IMR-90 (cell line): ENCODE data around the gene ADCY9. TPM values are rescaled to one million over a fixed set of nuclear protein-coding genes. Genes with fewer than 3 reads are reported as not detected.

Experiments
- ATAC-seq: fragments of 200-7000 bp; cut with Tn5 transposase; 2 replicates; pipeline ENCODE4 v1.9.1; 2020; ENCODE audit warnings: low read depth, mild to moderate bottlenecking, moderate library complexity
- BruUV-seq: library from RNA; stranded (reverse); fragments of 400-500 nt; replicated peaks from 2 replicates; lab custom pipeline; 2021; lab: Mats Ljungman, UMichigan
- CTCF ChIA-PET: fragments of 300-600 bp; formaldehyde crosslinking; extraction: SDS; loops from one replicate; lab custom pipeline; 2021; ENCODE audit warnings: antibody characterized with exemption; lab: Yijun Ruan, JAX
- POLR2A ChIA-PET: fragments of 300-600 bp; sonication (Branson Sonifier 250); formaldehyde crosslinking; loops from one replicate; lab custom pipeline; 2022; ENCODE audit warnings: antibody characterized with exemption; ENCODE audit not compliant: unreplicated experiment; lab: Charles Lee
- DNase-seq: peaks from one replicate; pipeline ENCODE4 v3.0.0; 2013
- H2AFZ ChIP-seq: replicated peaks from 2 replicates; pipeline ENCODE3; 2013; ENCODE audit warnings: low read length, mild to moderate bottlenecking; ENCODE audit not compliant: poor library complexity
- H2AK5ac ChIP-seq: 2 replicates; pipeline ENCODE4 v1.6.1; 2013; ENCODE audit warnings: low read depth, low read length, inconsistent platforms
- H2AK9ac ChIP-seq: replicated peaks from 2 replicates; pipeline ENCODE3; 2013; ENCODE audit warnings: mild to moderate bottlenecking, low read depth, low read length, moderate library complexity; ENCODE audit not compliant: poor library complexity
- H2BK120ac ChIP-seq: 2 replicates; pipeline ENCODE4 v1.6.1; 2013; ENCODE audit warnings: low read depth, low read length, inconsistent platforms
- H2BK15ac ChIP-seq: 3 replicates; pipeline ENCODE4 v1.6.1; 2013; ENCODE audit warnings: low read depth, low read length, inconsistent platforms
- H2BK20ac ChIP-seq: 2 replicates; pipeline ENCODE4 v1.6.1; 2013; ENCODE audit warnings: low read depth, mild to moderate bottlenecking, inconsistent platforms, low read length, moderate library complexity
- H2BK5ac ChIP-seq: 2 replicates; pipeline ENCODE4 v1.6.1; 2013; ENCODE audit warnings: mild to moderate bottlenecking, low read depth, low read length, inconsistent platforms; ENCODE audit not compliant: poor library complexity, severe bottlenecking
- H3K14ac ChIP-seq: replicated peaks from 2 replicates; pipeline ENCODE4 v1.6.1; 2013; ENCODE audit warnings: low read depth, low read length, inconsistent platforms
- H3K18ac ChIP-seq: 2 replicates; pipeline ENCODE4 v1.6.1; 2013; ENCODE audit warnings: low read depth, low read length, control low read depth
- H3K23ac ChIP-seq: 2 replicates; pipeline ENCODE4 v1.6.1; 2013; ENCODE audit warnings: low read depth, low read length, inconsistent platforms
- H3K27ac ChIP-seq: 2 replicates; pipeline ENCODE4 v1.5.1; 2013; ENCODE audit warnings: mild to moderate bottlenecking, control low read depth, low read length; ENCODE audit not compliant: insufficient read depth
- H3K27me3 ChIP-seq: 2 replicates; pipeline ENCODE4 v1.6.1; 2013; ENCODE audit warnings: low read length; ENCODE audit not compliant: control insufficient read depth, insufficient read depth
- H3K36me3 ChIP-seq: 2 replicates; pipeline ENCODE4 v1.6.1; 2013; ENCODE audit warnings: low read length, mixed read lengths; ENCODE audit not compliant: control insufficient read depth, insufficient read depth
- H3K4ac ChIP-seq: 2 replicates; pipeline ENCODE4 v1.6.1; 2013; ENCODE audit warnings: low read depth, low read length, inconsistent platforms
- H3K4me1 ChIP-seq: 2 replicates; pipeline ENCODE4 v1.6.1; 2013; ENCODE audit warnings: low read length, mixed read lengths; ENCODE audit not compliant: control insufficient read depth, insufficient read depth
- H3K4me2 ChIP-seq: 2 replicates; pipeline ENCODE4 v1.6.1; 2013; ENCODE audit warnings: low read depth, mild to moderate bottlenecking, control low read depth, low read length, moderate library complexity
- H3K4me3 ChIP-seq: 2 replicates; pipeline ENCODE4 v1.5.1; 2013; ENCODE audit warnings: low read depth, mild to moderate bottlenecking, control low read depth, low read length, moderate library complexity; ENCODE audit not compliant: insufficient read depth
- H3K56ac ChIP-seq: 2 replicates; pipeline ENCODE4 v1.6.1; 2013; ENCODE audit warnings: low read length, inconsistent platforms; ENCODE audit not compliant: insufficient read depth; ENCODE audit errors: extremely low read depth
- H3K79me1 ChIP-seq, 2 experiments: 2 replicates each; pipeline ENCODE4 v1.6.1; 2013; ENCODE audit warnings: low read length in 2 of 2, inconsistent platforms in 1 of 2, low read depth in 1 of 2
- H3K9ac ChIP-seq: 2 replicates; pipeline ENCODE4 v1.6.1; 2013; ENCODE audit warnings: low read depth, low read length, control low read depth
- H3K9me1 ChIP-seq: 2 replicates; pipeline ENCODE4 v1.6.1; 2013; ENCODE audit warnings: low read length, inconsistent platforms; ENCODE audit not compliant: insufficient read depth
- H3K9me3 ChIP-seq: 2 replicates; pipeline ENCODE4 v1.6.1; 2013; ENCODE audit warnings: low read length; ENCODE audit not compliant: control insufficient read depth, insufficient read depth
- H4K20me1 ChIP-seq: 2 replicates; pipeline ENCODE4 v1.6.1; 2013; ENCODE audit warnings: low read length, inconsistent platforms; ENCODE audit not compliant: insufficient read depth
- H4K5ac ChIP-seq: 2 replicates; pipeline ENCODE4 v1.6.1; 2013; ENCODE audit warnings: mild to moderate bottlenecking, low read depth, low read length, control low read depth
- H4K8ac ChIP-seq, 2 experiments: 2 replicates each; pipeline ENCODE4 v1.6.1; 2013; ENCODE audit warnings: low read depth in 2 of 2, low read length in 2 of 2, control low read depth in 1 of 2, inconsistent platforms in 1 of 2
- H4K91ac ChIP-seq: 2 replicates; pipeline ENCODE4 v1.6.1; 2013; ENCODE audit warnings: low read depth, low read length, inconsistent platforms; ENCODE audit not compliant: insufficient read depth
- BHLHE40 ChIP-seq: fragments of 150-350 bp; IDR thresholded peaks from 2 replicates; pipeline ENCODE4 v1.6.1; 2016; ENCODE audit warnings: mild to moderate bottlenecking, low read depth, low read length
- CEBPB ChIP-seq: IDR thresholded peaks from 2 replicates; pipeline ENCODE4 v1.6.1; 2012; ENCODE audit warnings: low read depth, low read length, improper control_type of control experiment
- CHD1 ChIP-seq: IDR thresholded peaks from 2 replicates; pipeline ENCODE4 v1.6.1; 2012; ENCODE audit warnings: low read depth, low read length, improper control_type of control experiment
- MAFK ChIP-seq: IDR thresholded peaks from 2 replicates; pipeline ENCODE4 v1.6.1; 2012; ENCODE audit warnings: low read depth, low read length, improper control_type of control experiment
- MXI1 ChIP-seq: IDR thresholded peaks from 2 replicates; pipeline ENCODE4 v1.6.1; 2012; ENCODE audit warnings: low read depth, mild to moderate bottlenecking, low read length, moderate library complexity, borderline replicate concordance
- POLR2A ChIP-seq: IDR thresholded peaks from 2 replicates; pipeline ENCODE4 v1.6.1; 2012; ENCODE audit warnings: mild to moderate bottlenecking, low read depth, low read length
- RAD21 ChIP-seq: IDR thresholded peaks from 2 replicates; pipeline ENCODE4 v1.6.1; 2012; ENCODE audit warnings: low read length, improper control_type of control experiment
- RCOR1 ChIP-seq: IDR thresholded peaks from 2 replicates; pipeline ENCODE4 v1.6.1; 2012; ENCODE audit warnings: mild to moderate bottlenecking, low read length, improper control_type of control experiment; ENCODE audit not compliant: insufficient replicate concordance
- RFX5 ChIP-seq: IDR thresholded peaks from 2 replicates; pipeline ENCODE4 v1.8.0; 2012; ENCODE audit warnings: low read depth, mild to moderate bottlenecking, low read length, moderate library complexity
- SMC3 ChIP-seq: fragments of 150-350 bp; IDR thresholded peaks from 2 replicates; pipeline ENCODE4 v1.6.1; 2016; ENCODE audit warnings: low read depth, mild to moderate bottlenecking, antibody characterized with exemption, low read length, moderate library complexity
- WGBS, 2 experiments: methylation state at CpG; one replicate each; pipeline versions ENCODE4 v1.1.5 to v1.1.7; 2013; ENCODE audit warnings: missing lambda C conversion rate in 2 of 2; ENCODE audit not compliant: insufficient read length in 1 of 2; ENCODE audit errors: extremely low coverage in 2 of 2; 5-methylcytosine and 5-hydroxymethylcytosine counted together
- dilution Hi-C: fragments of 300-500 bp; cut with HindIII; formaldehyde crosslinking; loops from one replicate; pipeline ENCODE4 v1.14.3; 2018; ENCODE audit warnings: low sequenced_read_pairs; ENCODE audit not compliant: unreplicated experiment
- in situ Hi-C: fragments of 300-500 bp; cut with MboI; formaldehyde crosslinking; loops from 3 replicates; pipeline ENCODE4 v1.14.3; 2019; ENCODE audit warnings: low sequenced_read_pairs, inconsistent platforms, mixed read lengths
- intact Hi-C: fragments of 100-400 bp; cut with micrococcal nuclease; formaldehyde crosslinking; loops from 2 replicates; pipeline ENCODE4 v1.10.0; 2022
- polyA plus RNA-seq, 3 experiments: library from polyadenylated mRNA; depleted of rRNA; stranded (reverse); fragments of >200 nt; gene quantifications; 2 replicates each; pipeline ENCODE4 v1.2.3, GENCODE V29; 2012; ENCODE audit warnings: low replicate concordance in 1 of 3
- total RNA-seq: library from RNA; depleted of rRNA; stranded (reverse); fragments of >200 nt; gene quantifications from 2 replicates; pipeline ENCODE4 v1.2.3, GENCODE V29; 2012
- TF ChIP-seq, protein P1 (sequence below): fragments of 150-350 bp; IDR thresholded peaks from 2 replicates; pipeline ENCODE4 v1.6.1; 2016; ENCODE audit warnings: low read depth, mild to moderate bottlenecking, low read length, moderate library complexity, borderline replicate concordance
- TF ChIP-seq, protein P2 (sequence below): fragments of 150-350 bp; IDR thresholded peaks from 2 replicates; pipeline ENCODE4 v1.6.1; 2017; ENCODE audit warnings: mild to moderate bottlenecking, antibody characterized with exemption, low read length, low read depth

ADCY9 gene
- total and polyA plus RNA-seq, 2 of the 4 experiments (the other 2 are of a cell fraction), result 5.4 to 12.5 TPM

- dilution Hi-C loops, result no loop called here
- Histone ChIP-seq H4K91ac (no peak overlapping the region), H3K14ac (no peak overlapping the region), H3K9me3 (no peaks in the 10 kb centered on the region), H3K9me1 (peaks cover 12% of the 10 kb centered on the region), H3K27me3 (no peaks in the 10 kb centered on the region), H2AK5ac (no peak overlapping the region), H2BK20ac (no peak overlapping the region), H2AK9ac (no peak overlapping the region), H3K79me1 (peaks cover 24 to 79% of the 10 kb centered on the region in 2 experiments; a peak in 3 of 4 replicates), H3K4me1 (peaks cover 21% of the 10 kb centered on the region), H2BK120ac (no peak overlapping the region), H3K27ac (no peak overlapping the region), H3K23ac (no peak overlapping the region), H3K4me3 (no peak overlapping the region), H4K5ac (no peak overlapping the region), H3K36me3 (no peaks in the 10 kb centered on the region; the same call in 1 of the 2 replicates), H3K4me2 (no peak overlapping the region), H2BK5ac (no peak overlapping the region), H3K4ac (no peak overlapping the region), H2BK15ac (no peak overlapping the region), H2AFZ (no peak overlapping the region), H3K56ac (no peak overlapping the region), H4K8ac (no peak overlapping the region), H3K9ac (no peak overlapping the region), H4K20me1 (peaks cover 30% of the 10 kb centered on the region), H3K18ac (no peak overlapping the region)
- no peak for ATAC-seq
- ChIA-PET POLR2A (no interaction called here), CTCF (interaction anchor here (0.6 to 1.5 kb wide), 2 partner anchors 9 to 18 kb away, joined by 3 to 4 read pairs; no protein-coding TSS in a partner anchor)
- WGBS, 2 experiments, result no CpG with 5 or more reads among the region's 8 CpGs
- peak; percentile 39 for DNase-seq
- in situ Hi-C loops, result no loop called here
- TF ChIP-seq CHD1, result no peak
- no peak for TF ChIP-seq RCOR1
- TF ChIP-seq, protein P1, sequence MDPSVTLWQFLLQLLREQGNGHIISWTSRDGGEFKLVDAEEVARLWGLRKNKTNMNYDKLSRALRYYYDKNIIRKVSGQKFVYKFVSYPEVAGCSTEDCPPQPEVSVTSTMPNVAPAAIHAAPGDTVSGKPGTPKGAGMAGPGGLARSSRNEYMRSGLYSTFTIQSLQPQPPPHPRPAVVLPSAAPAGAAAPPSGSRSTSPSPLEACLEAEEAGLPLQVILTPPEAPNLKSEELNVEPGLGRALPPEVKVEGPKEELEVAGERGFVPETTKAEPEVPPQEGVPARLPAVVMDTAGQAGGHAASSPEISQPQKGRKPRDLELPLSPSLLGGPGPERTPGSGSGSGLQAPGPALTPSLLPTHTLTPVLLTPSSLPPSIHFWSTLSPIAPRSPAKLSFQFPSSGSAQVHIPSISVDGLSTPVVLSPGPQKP, result no peak
- TF ChIP-seq SMC3, result no peak
- no peak for TF ChIP-seq MXI1
- TF ChIP-seq POLR2A, result no peak
- no peak for TF ChIP-seq CEBPB
- TF ChIP-seq, protein P2, sequence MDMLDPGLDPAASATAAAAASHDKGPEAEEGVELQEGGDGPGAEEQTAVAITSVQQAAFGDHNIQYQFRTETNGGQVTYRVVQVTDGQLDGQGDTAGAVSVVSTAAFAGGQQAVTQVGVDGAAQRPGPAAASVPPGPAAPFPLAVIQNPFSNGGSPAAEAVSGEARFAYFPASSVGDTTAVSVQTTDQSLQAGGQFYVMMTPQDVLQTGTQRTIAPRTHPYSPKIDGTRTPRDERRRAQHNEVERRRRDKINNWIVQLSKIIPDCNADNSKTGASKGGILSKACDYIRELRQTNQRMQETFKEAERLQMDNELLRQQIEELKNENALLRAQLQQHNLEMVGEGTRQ, result no peak
- no peak for TF ChIP-seq RAD21
- TF ChIP-seq RFX5, result no peak
- no peak for TF ChIP-seq MAFK
- no peak for TF ChIP-seq BHLHE40
- intact Hi-C loops, result no loop called here
- BruUV-seq, result no TSS peak
Measured at GRCh38 chr16:4093495-4094126, 22.6 kb downstream of the ADCY9 start.
